RWPE2 (cell line): ENCODE results near the gene FAM222A.

Experiments
- ATAC-seq: fragments of 200-7000 bp; cut with Tn5 transposase; 3 replicates; pipeline ENCODE4 v1.9.1; 2021; ENCODE audit warnings: low read depth
- DNase-seq: peaks from one replicate; pipeline ENCODE4 v3.0.0-alpha.2; 2020; ENCODE audit warnings: low spot score
- H3K27ac ChIP-seq: fragments of 450-650 bp; 2 replicates; pipeline ENCODE4 v1.5.1; 2017; ENCODE audit warnings: mild to moderate bottlenecking; ENCODE audit not compliant: poor library complexity, severe bottlenecking
- H3K27me3 ChIP-seq: fragments of 250-450 bp; sonication (Bioruptor Pico); 2 replicates; pipeline ENCODE4 v1.5.1; 2021; ENCODE audit warnings: mild to moderate bottlenecking, moderate library complexity; ENCODE audit not compliant: insufficient read depth, poor library complexity, severe bottlenecking
- H3K36me3 ChIP-seq: fragments of 250-450 bp; sonication (Bioruptor Pico); 2 replicates; pipeline ENCODE4 v1.5.1; 2020; ENCODE audit warnings: low read depth, mild to moderate bottlenecking, moderate library complexity
- H3K4me1 ChIP-seq: fragments of 250-450 bp; sonication (Bioruptor Pico); 2 replicates; pipeline ENCODE4 v1.5.1; 2021; ENCODE audit warnings: mild to moderate bottlenecking, moderate library complexity; ENCODE audit not compliant: insufficient read depth, poor library complexity, severe bottlenecking
- H3K4me3 ChIP-seq: fragments of 250-450 bp; sonication (Bioruptor Pico); 2 replicates; pipeline ENCODE4 v1.5.1; 2021; ENCODE audit warnings: mild to moderate bottlenecking, moderate library complexity; ENCODE audit not compliant: severe bottlenecking
- H3K9me3 ChIP-seq: fragments of 250-450 bp; sonication (Bioruptor Pico); 2 replicates; pipeline ENCODE4 v1.5.1; 2021; ENCODE audit warnings: mild to moderate bottlenecking, moderate library complexity; ENCODE audit not compliant: severe bottlenecking
- TF ChIP-seq, protein P1 (sequence below): fragments of 450-650 bp; IDR thresholded peaks from one replicate; pipeline ENCODE4 v1.5.1; 2017; ENCODE audit warnings: mild to moderate bottlenecking, moderate library complexity; ENCODE audit not compliant: poor library complexity, severe bottlenecking

Gene FAM222A

DNA sequence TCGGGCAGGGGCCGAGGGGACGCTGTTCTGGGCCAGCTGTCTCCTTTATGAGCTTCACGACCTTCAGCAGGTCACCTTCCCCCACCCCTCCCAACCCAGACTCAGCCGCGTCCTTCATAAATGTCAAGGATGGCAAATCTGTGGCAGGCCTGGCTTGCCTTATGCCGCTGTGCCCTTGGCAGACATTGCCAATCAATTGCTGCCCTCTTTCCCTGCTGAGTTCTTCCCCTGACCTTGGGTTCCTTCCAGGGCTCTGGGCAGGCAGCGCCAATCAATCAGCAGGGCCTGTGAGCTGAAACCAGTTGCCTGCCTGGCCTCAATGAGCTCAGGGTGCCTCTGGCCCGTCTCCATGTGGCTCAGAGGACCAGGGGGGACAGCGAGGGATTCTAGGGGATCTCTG, 7.7 kb downstream of the FAM222A start:
- Histone ChIP-seq H3K36me3 (no peaks in the 10 kb centered on the region), H3K9me3 (no peaks in the 10 kb centered on the region), H3K4me1 (no peaks in the 10 kb centered on the region), H3K27me3 (peaks cover 13% of the 10 kb centered on the region), H3K27ac (no peak overlapping the region), H3K4me3 (no peak overlapping the region)
- DNase-seq: no peak
- no peak for ATAC-seq
- TF ChIP-seq, protein P1, sequence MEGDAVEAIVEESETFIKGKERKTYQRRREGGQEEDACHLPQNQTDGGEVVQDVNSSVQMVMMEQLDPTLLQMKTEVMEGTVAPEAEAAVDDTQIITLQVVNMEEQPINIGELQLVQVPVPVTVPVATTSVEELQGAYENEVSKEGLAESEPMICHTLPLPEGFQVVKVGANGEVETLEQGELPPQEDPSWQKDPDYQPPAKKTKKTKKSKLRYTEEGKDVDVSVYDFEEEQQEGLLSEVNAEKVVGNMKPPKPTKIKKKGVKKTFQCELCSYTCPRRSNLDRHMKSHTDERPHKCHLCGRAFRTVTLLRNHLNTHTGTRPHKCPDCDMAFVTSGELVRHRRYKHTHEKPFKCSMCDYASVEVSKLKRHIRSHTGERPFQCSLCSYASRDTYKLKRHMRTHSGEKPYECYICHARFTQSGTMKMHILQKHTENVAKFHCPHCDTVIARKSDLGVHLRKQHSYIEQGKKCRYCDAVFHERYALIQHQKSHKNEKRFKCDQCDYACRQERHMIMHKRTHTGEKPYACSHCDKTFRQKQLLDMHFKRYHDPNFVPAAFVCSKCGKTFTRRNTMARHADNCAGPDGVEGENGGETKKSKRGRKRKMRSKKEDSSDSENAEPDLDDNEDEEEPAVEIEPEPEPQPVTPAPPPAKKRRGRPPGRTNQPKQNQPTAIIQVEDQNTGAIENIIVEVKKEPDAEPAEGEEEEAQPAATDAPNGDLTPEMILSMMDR: no peak

DNA sequence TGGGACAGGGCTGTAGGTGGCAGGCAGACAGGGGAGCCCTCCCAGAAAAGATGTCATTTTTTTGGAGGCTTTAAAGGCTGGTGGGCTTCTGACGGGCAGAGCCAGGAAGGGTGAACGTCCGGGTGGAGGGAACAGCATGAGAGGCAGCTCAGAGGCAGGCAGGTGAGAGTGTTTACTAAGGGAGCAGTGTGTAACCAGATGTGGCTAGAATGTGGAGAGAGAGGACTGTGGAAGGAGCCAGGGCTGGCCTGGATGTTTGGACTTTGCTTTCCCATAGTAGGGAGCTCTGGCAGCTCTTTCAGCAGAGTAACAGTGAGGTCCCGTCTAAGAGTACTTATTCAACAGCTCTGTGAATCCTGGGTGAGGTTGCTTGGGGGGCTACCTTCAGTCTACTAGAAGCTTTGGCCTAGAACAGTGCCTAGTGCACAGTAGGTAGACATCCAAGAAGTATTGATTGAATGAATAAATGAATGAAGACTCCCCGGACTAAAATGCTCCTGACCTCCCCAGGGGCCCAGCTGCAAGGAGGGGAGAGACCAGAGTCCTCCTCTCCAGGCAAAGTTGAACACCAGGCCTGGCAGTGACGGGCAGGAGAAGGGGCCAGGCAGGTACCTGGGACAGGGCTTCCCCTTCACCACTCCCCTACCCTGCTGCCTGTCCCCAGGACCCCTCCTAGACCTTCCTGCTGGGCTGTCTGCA, 8.5 kb downstream of the FAM222A start:
- Histone ChIP-seq H3K9me3 (no peaks in the 10 kb centered on the region), H3K36me3 (no peaks in the 10 kb centered on the region), H3K27me3 (peaks cover 12% of the 10 kb centered on the region), H3K4me1 (no peaks in the 10 kb centered on the region), H3K27ac (no peak overlapping the region), H3K4me3 (no peak overlapping the region)
- TF ChIP-seq, protein P1: no peak
- no peak for ATAC-seq
- no peak for DNase-seq

DNA sequence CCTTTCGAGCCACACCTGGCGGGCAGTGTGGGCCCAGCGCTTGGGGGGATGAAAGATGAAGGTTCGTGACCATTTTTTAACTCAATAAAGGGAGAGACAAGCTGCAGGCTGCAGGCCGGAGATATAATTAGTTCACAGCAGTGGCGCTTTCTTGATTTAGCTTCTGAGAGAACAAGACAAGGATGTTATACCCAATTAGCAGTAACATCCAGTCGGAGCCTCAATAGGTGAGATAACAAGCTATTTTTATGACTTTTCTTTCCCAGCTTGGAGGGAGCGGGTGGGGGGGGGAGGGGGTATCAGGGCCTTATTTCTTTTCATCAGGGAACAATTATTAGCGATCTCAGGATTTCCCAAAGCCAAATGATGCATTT, 9.1 kb downstream of the FAM222A start:
- H3K4me1 ChIP-seq: no peaks in the 10 kb centered on the region
- H3K9me3 ChIP-seq: no peaks in the 10 kb centered on the region
- H3K4me3 ChIP-seq: no peak overlapping the region
- H3K36me3 ChIP-seq: no peaks in the 10 kb centered on the region
- no peak for ATAC-seq
- no peak overlapping the region for H3K27ac ChIP-seq
- TF ChIP-seq, protein P1: no peak
- H3K27me3 ChIP-seq: peaks cover 9% of the 10 kb centered on the region
- no peak for DNase-seq

DNA sequence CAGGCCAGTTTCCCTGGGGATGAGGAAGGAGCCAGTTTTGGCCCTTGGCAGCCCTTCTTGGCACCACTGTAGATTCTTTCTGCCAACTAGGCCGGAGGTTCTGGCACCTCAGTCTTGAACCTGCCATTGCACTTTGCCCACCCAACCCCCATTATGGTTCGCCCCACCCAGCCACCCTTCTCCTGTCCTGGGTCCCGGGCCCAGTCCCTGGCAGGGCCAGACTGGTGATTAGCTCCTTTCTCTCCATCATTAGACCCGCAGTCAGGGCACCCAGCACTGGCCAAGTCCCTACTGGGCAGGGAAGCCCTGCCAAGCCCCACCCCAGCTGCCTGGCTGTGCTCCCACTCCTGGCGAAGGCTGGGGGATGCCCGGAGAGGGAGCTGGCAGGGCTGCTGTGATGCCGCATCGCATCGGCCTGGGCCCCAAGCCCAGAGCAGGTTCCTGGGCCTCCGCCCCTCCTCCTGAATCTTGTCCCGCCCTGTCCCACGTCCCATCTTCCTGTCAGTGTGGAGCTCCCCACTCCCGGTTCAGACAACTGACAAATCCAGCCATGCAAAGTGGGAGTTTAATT, 9.8 kb downstream of the FAM222A start:
- Histone ChIP-seq H3K9me3 (no peaks in the 10 kb centered on the region), H3K4me3 (no peak overlapping the region), H3K27ac (no peak overlapping the region), H3K4me1 (no peaks in the 10 kb centered on the region), H3K27me3 (peaks cover 8% of the 10 kb centered on the region), H3K36me3 (no peaks in the 10 kb centered on the region)
- TF ChIP-seq, protein P1: no peak
- ATAC-seq: no peak
- DNase-seq: no peak

DNA sequence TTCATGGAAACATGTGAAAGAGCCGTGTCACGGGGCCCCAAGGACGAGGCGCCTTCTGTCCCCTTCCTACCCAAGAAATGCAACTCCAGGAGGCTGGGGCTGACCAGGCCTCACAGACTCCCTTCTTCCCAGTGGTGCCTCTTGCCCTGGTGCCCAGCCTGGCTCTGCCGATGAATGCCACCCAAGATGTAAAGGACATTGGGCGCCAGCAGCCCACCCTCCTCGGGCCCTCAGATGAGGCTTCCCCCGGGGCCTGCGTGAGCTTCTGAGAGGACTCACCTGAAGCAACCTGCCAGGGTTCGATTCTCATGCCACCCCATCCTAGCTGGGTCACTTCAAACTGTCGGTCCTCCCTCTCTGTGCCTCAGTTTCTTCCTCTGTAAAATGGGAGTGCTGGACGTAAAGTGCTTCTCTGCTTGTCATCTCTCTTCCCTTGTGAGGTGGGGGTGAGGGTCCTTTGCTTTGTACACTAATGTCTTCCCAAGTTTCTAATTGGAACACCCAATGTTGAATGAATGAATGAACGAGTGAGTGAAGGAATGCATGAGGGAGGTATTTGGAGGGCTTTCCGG, 10.8 kb downstream of the FAM222A start:
- DNase-seq (no peak), ATAC-seq (no peak)
- Histone ChIP-seq H3K4me3 (no peak overlapping the region), H3K36me3 (no peaks in the 10 kb centered on the region), H3K9me3 (no peaks in the 10 kb centered on the region), H3K27me3 (no peaks in the 10 kb centered on the region), H3K4me1 (no peaks in the 10 kb centered on the region), H3K27ac (no peak overlapping the region)
- TF ChIP-seq, protein P1: no peak
